GM18951 (cell line): ENCODE data around the gene FLYWCH1.
A peak's percentile ranks its signal among the peaks of the same experiment; 100 is the strongest.

ENCODE experiments used
- POLR2A ChIP-seq: IDR thresholded peaks from 4 replicates; pipeline ENCODE4 v1.6.1; 2011; ENCODE audit warnings: mild to moderate bottlenecking; ENCODE audit not compliant: insufficient read length, insufficient read depth; ENCODE audit errors: extremely low read depth
- in situ Hi-C: fragments of 300-500 bp; cut with MboI; formaldehyde crosslinking; loops from one replicate; pipeline ENCODE4 v1.12.0; 2022; ENCODE audit warnings: low sequenced_read_pairs, mixed read lengths, inconsistent platforms; ENCODE audit not compliant: unreplicated experiment

Gene FLYWCH1

DNA sequence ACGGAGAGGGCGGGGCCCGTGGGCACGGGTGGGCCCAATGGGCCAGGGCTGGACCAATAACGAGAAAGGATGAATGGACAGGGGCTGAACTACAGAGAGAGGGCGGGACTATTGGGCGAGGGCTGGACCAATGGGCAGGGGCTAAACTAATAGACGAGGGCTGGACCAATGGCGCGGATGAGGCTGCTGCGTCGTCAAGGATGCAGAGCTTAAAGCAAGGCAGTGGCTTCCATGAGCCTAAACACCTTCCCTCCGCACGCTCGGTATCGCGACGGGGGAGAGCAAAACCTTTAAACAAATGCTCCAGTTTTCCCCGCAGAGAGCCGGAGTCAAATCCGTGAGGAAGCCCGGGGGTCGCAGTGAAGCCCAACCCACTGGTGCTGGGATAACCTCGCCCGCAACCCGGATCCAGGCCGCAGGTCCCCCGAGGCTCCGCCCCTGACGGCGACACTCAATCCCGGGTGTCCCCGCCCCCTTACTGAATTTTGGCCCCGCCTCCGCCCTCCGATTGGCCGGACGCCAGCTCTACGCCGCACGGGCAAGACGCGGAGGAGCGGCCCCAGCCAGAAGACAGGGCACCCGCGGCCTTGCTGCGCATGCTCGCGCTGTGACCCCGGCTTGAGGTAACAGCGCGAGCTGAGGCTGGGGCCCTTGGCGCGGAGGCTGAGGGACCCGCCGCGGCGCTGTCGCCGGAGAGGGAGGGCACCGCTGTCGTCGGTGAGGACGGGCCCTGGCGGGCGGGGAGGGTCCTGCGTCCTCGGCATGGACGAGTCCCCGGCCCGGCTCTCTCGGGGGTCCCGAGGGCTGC is 28.9 kb upstream of the FLYWCH1 start, which contains the start of gene FLYWCH2:
TSS of gene FLYWCH2 (plus strand) at position 566 of the 808 bp plus-strand sequence. CDS start 13,235 bp downstream, outside the sequence.
- TF ChIP-seq POLR2A = peak; percentile 93
- in situ Hi-C loops = no loop called here

DNA sequence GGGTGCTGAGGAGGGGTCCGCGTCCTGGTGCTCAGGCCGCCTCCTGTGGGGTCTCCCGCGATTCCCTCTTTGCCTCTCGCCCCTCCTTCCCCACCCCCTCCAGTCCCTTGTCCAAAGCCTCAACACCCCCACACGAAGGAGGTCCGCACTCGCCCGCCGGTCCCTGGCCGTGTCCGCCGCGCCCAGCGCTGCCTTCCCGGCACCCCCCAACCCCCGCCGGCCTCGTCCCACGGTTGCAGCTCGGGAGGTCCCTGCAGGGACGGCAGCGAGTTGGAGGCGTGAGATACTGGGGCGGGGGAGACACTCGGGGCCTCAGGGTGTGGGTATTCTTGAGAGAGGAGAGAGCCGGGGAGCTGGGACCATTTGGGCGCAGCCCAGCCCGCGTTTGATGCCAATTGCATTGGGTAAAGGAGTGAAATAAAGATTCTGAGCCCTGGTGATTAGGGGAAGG is 28.2 kb upstream of the FLYWCH1 start:
- in situ Hi-C loops = no loop called here
- TF ChIP-seq POLR2A = no peak

DNA sequence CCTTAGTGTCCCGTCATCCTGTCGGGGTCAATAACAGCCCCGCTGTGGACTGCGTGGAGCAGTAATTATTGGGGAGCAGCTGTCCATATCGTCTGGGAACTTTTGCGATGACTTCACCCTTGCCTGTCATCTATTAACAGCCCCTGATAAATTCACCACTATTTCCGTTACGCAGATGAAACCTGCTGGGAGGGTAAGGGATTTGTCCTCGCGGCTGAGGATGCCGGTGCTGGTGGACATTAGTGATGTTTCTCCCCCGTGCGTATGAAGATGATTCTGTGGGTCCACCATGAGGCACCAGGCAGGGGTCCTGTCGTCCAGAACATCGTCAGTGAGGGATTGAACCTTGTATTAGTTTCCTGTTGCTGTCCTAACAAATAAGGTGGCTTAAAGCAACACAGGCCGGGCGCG is 27.7 kb upstream of the FLYWCH1 start:
- TF ChIP-seq POLR2A = no peak
- in situ Hi-C loops = no loop called here

DNA sequence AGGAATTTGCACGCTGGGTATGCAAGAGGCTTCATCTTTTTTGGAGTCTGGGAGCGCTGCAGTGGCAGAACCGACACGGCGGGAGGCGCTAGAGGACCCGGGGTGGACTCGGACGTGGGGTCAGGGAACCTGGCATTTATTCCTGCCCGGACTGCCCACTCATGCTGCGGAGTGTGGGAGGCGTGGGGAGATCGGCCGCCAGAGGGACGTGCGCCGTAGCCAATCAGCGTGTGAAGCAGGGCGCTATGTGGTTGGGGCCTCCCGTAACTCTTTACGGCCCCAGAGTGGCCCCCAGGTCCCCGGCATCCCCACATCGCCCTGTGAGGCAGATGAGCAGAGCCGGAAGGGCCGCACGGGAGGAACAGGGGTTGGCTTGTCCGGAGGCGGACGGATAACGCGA is 17.5 kb upstream of the FLYWCH1 start:
- in situ Hi-C loops = no loop called here
- no peak for TF ChIP-seq POLR2A

DNA sequence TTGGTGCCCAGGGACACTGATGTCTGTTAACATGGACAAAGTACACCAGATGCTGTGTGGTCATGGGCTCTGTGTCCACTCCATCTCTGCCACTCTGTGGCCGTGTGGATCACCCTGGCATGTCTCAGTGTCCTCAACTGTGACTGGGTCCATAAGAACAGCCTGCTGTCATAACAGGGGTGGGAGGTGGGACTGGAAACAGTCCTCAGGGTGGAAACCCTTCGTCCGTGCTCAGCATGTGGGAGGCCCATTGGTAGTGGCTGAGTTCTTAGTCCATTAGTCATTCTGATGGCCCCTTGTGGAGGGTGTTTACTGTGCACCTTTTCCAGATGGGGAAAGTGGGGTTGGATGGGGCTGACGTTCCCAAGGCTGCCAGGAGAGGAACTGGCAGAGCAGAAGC is 15.9 kb upstream of the FLYWCH1 start:
- no peak for TF ChIP-seq POLR2A
- in situ Hi-C loops = no loop called here

DNA sequence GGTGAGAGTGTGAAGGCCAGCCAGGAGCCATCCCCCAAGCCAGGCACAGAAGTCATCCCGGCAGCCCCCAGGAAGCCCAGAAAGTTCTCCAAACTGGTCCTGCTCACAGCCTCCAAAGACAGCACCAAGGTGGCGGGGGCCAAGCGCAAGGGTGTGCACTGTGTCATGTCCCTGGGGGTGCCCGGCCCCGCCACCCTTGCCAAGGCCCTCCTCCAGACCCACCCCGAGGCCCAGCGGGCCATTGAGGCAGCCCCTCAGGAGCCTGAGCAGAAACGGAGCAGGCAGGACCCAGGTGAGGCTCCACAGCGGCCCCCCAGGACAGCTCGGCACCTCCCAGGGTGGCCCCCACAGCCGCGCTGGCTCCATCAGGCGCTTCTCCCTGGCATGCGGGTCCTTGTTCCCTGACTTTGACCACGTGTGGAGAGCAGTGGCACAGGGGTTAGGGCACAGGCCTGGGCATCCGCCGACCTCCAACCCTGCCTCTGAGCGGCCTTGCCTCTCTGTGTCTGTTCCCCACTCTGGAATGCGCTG is 15.2 kb upstream of the FLYWCH1 start:
- in situ Hi-C loops = no loop called here
- no peak for TF ChIP-seq POLR2A

DNA sequence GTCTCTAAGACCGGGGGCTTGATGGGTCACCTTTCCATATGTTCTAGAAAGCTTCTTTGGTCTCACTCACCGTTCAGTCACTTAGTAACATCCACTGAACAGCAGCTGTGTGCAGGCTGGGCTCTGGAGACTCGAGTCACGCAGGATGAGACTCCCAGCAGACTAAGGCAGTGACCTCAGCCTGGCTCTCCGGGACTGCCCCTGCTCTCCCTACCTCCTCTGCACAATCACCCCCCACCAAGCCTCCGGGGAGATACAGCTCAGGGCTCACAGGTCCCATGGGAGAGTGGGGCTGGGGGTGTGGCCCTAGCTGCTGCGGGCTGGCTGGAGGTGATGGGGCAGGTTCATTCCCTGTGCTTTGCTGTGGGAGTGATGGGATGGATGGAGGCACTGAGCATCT is 14.6 kb upstream of the FLYWCH1 start:
- no peak for TF ChIP-seq POLR2A
- in situ Hi-C loops = no loop called here

DNA sequence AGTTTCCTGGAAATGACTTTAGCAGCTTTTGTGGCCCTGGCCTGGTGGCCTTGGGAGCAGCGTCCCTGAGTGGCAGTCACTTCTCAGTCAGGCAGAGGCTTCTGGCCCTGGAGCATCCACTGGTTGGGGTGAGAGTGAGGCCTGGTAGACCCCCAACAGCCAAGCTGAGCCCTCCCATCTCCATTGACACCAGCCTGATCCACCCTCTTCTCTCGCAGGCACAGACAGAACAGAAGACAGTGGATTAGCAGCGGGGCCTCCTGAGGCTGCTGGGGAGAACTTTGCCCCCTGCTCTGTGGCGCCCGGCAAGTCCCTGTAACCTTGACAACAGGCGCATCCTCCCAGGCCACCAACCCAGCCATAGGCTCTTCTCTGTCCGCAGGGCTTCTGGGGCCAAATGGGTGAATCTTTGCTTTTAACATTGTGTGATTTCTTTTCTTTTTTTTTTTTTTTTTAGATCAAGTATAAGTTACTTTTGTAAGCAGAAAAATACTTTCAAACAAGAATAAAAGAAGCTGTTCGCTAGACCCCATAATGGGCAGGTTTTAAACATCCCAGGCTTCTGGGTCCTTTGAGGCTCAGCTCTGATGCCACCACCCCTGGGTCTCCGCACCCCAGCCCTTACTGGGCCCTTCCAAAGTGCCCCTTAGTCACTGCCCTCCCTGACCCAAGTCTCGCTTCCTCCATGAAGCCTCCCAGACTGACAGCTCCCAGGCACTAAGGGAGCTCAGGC is 12.7 kb upstream of the FLYWCH1 start:
- no peak for TF ChIP-seq POLR2A
- in situ Hi-C loops = no loop called here

DNA sequence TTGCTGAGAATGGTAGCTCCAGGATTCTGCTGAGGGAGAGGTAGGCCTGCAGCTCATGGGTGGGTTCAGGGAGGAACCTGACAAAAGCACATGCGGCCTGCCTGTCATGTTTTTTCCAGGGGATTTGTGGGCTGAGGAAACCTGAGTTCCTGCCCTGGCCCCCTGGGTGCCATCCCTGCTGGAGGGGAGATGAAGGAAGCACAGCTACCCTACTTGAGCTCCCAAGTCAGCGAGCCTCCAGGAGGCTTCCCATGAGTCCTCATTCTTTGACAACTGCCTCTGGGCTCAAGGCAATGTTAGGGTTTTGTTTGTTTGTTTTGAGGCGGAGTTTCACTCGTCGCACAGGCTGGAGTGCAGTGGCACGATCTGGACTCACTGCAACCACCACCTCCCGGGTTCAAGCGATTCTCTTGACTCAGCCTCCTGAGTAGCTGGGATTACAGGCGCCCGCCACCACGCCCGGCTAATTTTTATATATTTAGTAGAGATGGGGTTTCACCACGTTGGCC is 12.1 kb upstream of the FLYWCH1 start:
- no peak for TF ChIP-seq POLR2A
- in situ Hi-C loops = no loop called here

DNA sequence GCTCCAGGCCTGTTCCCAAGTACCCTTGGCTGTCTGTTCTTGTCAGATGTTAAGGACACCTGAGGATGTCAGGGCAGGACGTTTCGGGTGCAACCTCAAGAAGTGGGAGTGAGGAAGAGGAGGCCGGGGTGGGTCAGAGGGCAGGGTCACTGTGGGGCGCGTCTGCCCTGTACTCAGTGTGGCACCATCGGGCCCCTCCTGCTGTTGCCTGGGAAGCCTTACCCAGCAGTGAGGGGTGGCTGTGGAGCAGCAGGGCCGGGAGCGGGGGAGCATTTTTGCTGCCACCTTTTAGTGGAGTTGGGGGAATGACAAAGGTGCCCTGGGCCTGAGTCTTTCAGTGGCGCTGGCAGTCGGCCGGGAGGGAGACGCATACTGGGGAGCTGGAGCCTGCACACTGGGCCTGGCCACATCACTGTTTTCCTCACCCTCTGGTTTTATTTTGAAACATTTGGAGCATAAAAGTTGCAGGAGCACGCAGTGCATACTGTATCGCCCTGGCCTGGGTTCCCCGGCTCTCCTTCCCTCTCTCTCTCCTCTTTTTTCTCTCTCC is 11.1 kb upstream of the FLYWCH1 start:
- in situ Hi-C loops = no loop called here
- no peak for TF ChIP-seq POLR2A

DNA sequence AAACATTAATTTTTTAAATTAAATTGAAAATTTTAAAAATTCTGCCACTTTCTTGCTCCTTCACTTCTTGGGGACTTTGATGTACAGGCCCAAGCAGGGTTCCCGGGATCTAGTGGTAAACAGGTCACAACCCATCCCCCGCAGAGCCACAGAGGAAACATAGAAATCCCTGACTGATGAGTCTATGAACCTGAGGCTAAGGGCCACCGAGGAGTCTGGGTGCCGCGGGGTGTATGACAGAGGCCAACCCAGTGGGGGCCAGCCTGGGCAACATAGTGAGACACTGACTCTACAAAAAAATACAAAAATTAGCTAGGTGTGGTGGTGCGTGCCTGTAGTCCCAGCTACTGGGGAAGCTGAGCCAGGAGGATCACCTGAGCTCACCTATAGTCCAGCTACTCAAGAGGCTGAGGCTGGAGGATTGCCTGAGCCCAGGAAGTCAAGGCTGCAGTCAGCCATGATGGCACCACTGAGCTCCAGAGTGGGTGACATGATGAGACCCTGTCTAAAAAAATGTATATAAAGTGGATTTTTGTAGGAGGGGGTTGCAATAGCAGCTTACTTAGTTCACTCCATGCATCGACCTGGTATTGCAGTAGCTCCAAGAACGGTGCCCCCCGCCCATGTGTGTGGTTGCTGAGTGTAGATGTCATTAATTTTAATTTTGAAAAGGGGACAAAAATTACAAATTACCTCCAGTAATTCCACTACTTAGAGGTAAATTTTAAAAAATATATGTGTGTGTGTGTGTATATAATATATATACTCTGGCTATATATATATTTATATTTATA is 9.2 kb upstream of the FLYWCH1 start:
- in situ Hi-C loops = no loop called here

DNA sequence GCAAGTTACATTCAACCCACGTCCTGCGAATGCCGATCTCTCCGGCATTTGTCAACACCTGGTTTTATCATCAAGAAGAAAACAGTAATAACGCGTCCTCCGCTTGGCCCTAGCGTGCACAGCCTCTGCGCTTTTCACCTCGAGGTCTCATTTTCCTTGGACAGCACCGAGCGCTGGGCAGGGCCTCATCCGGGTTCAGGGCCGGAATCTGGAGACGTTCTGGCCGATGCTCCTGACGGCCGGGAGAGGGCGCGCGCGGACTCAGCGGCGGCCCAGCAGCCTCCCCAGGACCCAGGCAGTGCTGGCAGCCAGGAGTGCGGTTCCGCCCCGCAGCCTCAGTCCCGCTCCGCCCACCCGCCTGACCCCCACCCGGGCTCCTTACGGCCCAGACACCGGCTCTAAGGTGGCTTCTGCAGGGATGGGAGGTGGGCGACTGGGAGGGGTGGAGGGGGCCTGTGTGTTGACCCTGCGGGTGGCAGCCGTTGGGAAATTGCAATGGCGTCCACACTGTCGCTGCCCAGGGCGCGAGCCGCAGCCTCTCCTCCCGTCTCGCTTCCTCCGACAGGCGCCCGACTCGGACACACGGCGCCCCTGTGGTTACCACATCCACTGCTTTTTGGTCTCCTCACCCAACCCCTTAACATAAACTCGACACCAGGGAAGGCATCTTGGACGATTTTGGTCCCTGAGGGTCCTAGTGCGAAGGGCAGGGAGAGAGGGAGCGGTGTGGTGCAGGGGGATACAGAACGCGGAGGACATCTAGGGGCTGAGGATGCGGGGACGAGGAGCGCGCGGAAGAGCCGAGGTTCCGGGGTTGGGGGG is 7.4 kb upstream of the FLYWCH1 start:
- TF ChIP-seq POLR2A = peak; percentile 49
- in situ Hi-C loops = no loop called here

More for the DNA sequence above, 9.2 kb upstream of the FLYWCH1 start:
- TF ChIP-seq POLR2A = no peak

DNA sequence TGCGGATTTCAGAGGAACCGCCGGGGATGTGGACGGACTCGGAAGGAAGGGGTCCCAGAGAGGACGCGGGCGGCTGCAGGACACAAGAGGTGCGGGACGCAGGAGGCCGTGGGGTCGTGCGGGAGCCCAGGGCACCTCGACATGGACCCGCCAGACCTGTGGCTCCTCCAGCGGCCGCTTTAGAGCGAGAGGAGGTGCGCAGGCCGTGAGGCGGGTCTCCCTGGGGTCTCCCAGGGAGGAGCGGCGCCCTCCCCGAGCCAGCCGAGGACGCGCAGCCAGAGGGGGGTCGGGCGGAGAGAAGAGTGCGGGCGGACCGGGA is 6.8 kb upstream of the FLYWCH1 start:
- no peak for TF ChIP-seq POLR2A
- in situ Hi-C loops = no loop called here
